HPDE6-E6E7 (cell line): ENCODE data around the gene BCL2L14.

Source experiments
- DNase-seq: peaks from one replicate; pipeline ENCODE4 v3.0.0; 2011; ENCODE audit warnings: missing footprints; ENCODE audit errors: extremely low spot score

The BCL2L14 gene, protein sequence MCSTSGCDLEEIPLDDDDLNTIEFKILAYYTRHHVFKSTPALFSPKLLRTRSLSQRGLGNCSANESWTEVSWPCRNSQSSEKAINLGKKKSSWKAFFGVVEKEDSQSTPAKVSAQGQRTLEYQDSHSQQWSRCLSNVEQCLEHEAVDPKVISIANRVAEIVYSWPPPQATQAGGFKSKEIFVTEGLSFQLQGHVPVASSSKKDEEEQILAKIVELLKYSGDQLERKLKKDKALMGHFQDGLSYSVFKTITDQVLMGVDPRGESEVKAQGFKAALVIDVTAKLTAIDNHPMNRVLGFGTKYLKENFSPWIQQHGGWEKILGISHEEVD

DNA sequence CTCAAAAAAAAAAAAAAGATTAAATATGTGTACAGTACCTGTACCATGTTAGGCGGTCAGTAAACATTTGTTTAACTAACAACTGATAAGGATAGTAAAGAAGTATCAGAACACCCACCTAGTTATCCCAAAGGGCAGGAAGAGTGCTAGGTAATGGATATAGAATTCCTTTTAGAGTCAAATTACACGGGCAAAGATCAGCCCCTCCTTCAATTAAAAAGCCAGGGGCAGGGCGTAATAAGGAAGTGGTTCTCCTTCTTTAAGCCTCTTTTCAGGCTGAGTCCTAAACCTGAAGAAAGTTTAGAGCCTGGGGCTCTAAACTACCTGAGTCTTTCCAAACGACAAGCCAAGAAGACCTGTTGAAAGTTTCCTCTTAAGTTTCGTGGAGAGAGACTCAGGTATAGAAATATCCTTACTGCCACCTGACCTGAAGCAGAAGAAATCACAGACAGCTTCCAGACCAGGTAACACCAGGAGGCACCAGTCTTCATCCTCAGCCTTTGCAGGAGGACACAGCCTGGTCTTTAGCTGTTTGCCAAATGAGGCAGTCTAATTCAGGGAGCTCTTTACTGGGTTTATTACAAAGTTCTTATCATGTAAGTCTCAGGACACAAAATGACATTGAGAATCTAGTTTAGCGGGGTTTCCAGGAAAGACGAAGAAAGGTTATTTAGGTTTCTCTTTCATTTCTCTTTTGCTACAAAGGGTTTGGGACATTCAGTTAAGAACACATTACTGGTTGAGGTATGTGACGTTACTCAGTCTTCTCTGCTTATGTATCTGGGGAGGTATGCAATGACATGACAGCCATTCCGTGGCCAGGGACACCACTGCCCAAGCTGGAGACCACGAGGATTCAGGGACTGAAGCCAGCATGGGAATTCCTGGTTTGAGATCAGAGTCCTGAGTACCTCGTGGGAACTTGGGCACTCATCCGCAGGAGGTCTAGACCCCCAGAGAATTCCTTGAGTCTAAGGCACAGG is at the start of gene BCL2L14:
Gene BCL2L14, plus strand, starts transcription at position 266 of the 983 bp plus-strand sequence. CDS start 8,367 bp downstream, outside the sequence.
- DNase-seq, result no peak

DNA sequence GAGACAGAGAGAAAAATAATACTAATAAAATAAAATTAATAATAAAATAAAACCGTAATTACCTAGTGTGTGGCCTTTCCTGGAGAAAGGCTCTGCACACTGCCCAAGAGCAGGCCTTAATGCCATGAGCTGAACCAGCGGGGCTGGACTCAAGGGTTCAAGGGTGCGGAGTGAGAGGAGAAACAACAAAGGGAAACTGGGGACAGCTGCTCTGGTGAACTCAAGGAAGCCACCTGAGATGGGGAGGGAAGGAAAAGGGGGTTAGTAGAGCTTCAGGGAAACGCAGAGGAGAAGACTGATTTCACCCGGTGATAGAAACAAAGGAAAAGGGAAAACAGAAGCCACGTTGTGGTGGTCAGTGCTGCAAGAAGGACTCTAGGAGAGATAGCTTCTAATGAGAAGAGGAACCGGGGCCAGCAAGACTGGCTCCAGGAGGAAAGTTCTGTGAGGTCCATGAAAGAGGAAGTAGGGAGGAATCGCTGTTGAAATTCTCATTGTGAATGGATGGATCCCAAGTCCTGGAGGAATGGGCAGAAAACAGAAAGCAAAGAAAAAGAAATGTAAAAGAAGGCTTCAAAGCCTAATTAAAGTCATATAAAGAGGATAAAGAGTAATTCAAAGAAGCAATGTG is 48.3 kb upstream of the BCL2L14 start:
- DNase-seq, result no peak

DNA sequence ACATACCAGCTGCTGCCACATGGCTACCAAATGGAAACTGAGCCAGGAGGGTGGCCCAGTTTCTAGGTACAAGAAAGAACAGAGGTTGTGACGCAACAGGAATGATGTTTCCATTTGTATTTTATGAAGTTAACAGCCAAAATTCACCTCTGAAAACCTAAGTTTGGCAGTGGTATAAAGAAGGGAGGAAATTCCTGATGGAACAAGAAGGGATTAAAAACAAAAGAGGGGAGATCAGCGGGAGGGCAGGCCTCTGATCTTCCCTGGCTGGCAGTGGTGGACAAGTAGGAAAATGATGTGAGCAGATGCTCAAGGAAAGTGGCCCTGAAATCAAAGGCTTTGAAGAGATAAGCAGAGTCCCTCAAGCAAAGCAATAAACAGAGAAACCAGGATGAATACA is 47.3 kb upstream of the BCL2L14 start:
- DNase-seq, result no peak

DNA sequence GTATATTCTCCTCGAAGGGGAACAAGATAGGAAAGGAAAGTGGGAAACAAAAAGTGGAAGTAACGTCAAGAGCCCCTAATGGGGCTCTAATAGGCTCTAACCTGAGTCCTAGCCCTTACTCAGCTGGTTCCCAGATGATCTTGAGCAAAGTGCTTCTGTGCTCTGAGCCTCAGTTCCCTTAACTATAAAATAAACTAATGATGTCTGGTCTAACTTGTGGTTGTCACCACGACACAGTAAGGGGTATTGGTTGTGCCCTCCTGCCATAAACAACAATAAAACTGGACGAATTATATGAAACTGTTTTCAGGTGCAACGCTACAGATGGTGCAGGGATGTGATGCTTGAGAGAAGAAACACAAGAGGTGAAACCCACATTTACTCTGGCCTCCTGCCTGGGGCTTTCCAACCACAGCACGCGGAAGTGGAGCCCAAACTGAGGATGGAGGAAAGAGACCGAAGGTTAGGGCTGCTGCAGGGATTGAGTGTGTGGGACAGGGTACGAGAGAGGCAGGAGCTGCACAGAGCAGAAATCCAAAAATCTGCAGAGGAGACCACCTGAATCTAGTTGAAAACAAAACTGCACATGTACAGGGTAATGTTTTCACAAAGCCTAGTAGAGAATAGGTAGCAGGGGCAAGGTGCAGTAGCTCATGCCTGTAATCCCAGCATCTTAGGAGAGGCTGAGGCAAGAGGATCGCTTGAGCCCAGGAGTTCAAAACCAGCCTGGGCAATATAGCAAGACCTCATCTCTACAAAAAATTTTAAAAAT is 45.6 kb upstream of the BCL2L14 start:
- DNase-seq, result no peak

DNA sequence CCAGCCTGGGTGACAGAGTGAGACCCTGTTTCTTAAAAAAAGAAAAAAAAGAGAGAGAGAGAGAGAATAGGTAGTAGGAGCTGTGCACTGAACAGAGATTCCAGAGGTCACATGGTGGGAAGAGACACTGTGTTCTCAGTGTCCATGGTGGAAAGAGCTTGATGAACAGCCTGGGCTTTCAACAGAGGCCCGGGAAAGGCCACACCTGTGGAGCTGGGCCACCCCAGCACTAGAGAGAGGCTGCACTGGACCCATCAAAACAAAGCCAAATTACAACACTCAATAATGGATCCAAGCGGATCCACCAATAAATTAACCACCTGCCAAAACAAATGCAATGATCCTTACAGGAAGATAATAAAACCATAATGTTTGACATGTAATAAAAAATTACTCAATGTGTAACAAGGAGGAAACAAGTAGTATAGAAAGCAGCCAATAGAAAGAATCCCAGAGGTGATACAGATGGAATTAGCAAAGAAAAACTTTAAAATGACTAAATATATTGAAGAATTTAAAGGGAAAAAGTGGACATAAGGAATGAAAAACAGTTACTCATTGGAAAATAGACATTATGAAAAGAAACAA is 44.8 kb upstream of the BCL2L14 start:
- DNase-seq, result no peak

DNA sequence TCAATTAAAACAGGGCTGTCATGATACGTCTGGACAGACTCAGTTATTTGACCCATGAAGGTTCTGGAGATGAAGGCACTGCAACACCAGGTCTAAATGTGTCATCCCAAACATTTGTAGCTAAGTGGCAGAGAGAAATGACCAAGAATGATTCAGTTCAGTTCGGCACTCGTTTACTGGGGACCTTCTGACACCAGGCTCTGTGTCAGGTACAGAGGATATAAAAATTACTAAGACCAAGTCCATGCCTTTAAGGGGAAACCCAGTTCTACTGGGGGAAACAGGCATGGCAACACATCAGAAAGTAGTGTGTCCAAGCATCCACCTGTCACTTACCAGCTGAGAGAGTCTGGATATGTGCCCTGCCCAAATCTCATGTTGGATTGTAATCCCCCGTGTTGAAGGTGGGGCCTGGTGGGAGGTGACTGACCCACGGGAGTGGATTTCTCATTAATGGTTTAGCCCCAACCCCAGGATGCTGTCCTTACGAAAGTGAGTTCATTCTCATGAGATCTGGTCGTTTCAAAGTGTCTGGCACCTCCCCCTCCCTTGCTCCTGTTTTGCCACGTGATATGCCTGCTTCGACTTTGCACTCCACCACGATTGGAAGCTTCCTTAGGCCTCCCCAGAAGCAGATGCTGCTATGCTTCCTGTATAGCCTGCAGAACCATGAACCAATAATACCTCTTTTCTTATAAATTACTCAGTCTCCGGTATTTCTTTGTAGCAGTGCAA is 41.9 kb upstream of the BCL2L14 start:
- no peak for DNase-seq

DNA sequence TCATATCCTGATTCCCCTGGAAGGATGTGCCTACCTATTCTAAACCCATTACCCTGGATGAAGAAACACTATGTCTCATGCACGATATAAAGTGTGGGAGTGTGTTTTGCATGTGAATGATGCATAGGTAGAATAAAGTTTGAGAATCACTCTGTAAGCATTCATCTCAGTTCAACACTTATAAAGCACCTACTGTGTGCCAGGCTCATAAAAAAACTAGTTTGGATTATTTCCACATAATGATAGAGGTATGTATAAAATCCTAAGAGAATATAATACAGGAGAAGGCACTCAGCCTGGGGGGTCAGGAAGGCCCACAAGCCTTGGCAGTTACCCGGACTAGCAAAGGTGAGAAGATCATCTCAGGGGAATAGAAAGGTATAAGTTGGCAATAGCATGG is 41.1 kb upstream of the BCL2L14 start:
- DNase-seq, result no peak

DNA sequence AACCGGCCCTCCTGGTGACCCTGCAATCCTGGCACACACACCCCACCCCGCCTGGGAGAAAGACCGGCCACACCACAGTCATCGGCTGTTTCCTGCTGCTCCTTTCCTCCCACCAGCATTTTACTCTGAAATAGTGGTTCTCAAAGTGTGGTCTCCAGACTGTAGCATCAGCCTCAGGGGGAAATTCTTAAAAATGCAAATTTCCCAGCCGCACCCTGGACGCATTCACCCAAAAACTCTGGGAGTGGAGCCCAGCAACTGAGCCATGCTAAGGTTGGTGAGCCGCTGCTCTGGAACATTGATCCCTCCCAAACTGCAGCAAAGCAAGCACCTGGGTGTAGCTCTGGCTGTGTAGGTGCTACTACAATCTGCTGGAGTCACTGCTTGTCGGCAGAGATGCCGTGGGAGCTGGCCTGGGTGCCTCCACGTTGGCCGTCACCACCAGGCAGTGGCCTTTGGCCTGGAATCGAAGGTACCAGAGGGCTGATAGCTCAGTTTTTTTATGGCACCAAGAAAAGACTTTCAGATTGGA is 38.4 kb upstream of the BCL2L14 start:
- no peak for DNase-seq

DNA sequence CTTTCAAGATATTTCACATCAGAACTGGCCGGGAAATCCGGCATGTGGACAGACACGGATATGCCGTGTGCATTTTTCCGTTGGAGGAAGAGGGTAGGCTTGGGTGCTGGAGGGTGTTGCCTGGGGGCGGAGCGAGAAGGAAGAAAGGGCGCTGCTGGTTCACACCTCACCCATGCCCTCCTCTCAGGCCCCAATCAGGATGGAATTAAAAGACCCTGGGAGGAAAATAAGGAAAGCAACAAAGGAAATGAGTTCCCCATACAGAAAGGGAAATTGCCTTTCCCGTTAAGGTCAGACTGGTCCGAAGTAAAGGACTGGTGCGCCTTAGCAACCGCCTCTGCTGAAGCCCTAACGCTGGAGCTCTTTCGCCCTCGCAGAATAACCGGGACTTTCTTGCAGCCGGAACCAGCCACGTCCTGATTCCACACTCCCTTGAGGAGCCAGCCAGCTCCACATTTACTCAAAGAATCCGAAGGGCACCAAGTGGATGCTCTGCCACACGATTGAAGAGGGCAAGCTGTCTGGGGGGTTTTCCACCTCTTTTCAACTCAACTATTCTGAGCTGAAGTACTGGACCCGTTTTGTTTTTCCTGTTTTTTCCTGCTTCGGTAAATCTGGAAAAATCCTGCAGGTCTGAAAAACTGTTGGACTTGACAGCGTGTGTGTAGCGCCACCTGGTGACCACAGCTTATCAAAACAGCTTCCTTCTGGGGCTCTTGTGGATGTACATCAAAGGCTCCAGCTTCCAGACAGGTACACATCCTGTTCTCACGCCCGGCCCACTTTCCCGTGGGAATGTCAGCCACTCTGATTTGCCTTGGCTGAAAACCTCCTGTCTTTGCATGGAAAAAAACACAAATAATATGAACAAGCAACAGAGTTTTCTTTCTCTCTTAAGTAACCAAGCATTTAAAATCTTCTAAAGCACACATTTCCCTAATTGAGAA is 37.6 kb upstream of the BCL2L14 start:
- DNase-seq, result peak; percentile 64

DNA sequence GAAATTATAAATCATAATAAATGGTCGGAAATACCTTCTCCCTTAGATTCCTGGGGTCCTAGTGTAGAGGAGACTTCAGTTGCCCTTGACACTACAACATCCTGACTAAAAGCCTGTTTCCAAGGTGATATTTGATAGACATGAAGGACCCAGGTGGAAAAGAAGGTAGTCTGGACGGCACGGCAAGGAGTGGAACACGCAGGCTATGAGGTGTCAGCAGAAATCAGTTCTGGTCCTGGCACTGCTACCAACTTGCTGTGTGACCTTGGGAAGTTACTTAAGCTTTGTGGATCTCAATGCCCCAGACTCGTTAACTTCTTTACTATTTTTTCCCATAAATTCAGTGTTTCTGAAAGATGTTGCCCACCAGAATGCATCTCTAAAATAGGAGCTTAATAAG is 36.9 kb upstream of the BCL2L14 start:
- no peak for DNase-seq

DNA sequence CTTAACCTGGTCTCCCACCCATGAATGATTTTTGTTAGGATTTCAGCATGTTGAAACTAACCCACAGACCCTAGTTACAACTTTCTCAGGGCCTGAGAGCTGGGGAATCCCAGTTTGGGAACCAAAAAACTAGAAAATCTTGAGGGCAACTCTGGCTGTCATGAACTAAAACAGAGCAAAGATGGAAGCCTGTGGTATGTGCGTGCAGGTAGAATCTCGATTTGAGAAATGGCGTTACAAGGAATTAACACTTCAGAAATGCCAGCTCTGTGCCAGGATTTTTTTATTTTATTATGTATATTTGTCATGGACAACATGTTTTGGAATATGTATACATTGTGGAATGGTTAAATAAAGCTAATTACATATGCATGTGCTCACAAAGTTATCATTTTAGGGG is 36.4 kb upstream of the BCL2L14 start:
- DNase-seq, result no peak

DNA sequence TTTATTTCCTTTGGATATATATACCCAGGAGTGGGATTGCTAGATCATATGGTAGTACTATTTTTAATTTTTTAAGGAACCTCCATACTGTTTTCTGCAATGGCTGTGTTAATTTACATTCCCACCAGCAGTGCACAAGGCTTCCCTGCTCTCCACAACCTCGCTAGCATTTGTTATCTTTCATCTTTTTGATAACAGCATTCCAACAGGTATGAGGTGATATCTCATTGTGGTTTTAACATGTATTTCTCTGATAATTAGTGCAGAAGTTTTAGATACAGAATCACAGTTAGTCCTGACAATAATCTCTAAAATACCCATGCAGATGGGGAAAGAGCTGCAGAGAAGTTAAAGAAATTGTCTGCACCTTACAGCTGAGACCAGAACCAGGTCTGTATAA is 35.5 kb upstream of the BCL2L14 start:
- DNase-seq, result no peak

DNA sequence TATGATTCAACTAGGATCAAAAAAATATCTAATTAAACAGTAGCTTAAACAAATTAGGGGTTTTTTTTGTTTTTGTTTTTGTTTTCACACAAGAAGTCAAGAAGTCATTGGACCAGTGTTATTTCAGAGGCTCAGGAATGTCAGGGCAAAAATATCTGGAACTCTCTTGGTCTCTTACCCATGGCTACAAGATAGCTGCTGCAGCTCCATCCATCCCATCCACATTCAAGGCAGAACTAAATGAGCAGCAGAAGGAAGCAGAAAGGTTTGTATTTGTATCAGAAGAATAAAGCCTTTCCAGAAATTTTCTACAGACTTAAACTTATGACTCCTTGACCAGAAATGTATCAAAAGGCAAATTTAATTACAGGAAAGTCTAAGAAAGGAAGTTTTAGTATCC is 33.8 kb upstream of the BCL2L14 start:
- DNase-seq, result no peak

DNA sequence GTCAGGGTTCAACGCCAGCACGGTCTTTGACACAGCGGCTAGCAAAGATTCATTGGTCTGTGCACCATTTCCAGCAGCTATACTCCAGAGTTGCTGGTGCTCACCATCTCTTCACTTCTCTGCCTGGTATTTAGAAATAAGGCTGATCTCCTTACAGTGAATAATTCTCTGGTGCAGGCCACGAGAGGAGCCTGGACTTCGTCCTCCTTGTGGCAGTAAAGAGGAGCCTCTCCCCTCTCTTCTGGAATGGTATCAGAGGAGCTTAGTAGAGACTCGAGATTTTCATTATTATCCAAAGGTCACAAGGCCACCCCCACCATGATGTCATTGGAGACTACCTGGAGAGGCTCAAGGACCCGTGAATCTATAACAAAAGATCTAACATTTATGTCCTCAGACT is 30.8 kb upstream of the BCL2L14 start:
- no peak for DNase-seq

DNA sequence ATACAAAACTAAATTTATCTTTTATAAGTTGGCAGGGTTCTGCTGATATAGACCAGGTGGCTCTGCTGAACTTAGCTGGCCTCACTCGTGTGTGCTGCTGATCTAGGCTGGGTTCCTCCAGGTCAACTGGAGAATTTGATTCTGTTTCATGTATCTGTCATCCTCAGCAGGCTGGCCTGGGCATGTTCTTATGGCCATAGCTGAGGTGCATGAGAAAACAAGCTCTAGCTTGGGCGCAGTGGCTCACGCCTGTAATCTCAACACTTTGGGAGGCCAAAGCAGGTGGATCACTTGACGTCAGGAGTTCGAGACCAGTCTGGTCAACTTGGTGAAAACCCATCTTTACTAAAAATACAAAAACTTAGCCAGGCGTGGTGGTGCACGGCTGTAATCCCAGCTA is 24.3 kb upstream of the BCL2L14 start:
- no peak for DNase-seq

DNA sequence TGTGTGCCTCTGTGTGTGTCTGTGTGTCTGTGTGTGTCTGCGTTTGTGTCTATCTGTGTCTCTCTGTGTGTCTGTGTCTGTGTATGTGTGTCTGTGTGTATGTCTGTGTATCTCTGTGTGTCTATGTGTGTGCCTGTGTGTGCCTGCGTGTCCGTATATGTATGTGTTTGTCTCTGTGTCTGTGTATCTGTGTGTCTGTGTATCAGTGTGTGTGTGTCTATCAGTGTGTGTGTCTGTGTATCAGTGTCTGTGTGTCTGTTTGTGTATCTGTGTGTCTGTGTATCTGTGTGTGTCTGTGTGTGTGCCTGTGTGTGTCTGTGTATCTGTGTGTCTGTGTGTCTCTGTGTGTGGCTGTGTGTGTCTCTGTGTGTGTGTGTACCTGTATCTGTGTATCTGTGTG is 23.1 kb upstream of the BCL2L14 start:
- DNase-seq, result no peak

DNA sequence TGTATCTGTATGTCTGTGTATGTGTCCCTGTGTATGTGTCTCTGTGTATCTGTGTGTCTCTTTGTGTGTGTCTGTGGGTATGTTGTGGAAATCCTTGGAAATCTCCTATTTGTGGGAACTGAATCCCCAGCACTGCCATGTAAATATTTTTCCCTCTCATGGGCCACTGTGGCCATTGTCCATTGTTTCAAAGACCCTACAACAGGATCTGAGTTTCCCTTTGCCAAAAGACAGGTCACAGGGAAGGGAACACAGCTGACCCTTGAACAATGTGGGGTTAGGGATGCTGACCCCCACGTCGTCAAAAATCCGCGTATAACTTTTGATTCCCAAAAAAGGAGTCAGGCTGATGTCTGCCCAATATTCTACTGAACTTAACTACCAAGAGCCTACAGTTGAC is 22.5 kb upstream of the BCL2L14 start:
- DNase-seq, result no peak

DNA sequence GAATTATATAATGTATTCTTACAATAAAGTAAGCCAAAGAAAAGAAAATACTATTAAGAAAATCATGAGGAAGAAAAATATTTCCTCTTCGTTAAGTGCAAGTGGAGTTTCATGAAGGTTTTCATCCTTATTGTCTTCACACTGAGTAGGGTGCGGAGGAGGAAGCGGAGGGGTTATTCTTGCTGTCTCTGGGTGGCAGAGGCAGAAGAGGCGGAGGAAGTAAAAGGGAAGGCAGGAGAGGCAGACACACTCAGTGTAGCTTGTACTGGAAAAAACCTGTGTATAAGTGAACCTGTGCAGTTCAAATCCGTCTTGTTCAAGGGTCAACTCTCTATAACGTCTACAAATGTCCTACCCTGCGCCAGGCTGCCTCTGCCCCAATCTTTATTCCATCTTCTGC is 22.0 kb upstream of the BCL2L14 start:
- no peak for DNase-seq

DNA sequence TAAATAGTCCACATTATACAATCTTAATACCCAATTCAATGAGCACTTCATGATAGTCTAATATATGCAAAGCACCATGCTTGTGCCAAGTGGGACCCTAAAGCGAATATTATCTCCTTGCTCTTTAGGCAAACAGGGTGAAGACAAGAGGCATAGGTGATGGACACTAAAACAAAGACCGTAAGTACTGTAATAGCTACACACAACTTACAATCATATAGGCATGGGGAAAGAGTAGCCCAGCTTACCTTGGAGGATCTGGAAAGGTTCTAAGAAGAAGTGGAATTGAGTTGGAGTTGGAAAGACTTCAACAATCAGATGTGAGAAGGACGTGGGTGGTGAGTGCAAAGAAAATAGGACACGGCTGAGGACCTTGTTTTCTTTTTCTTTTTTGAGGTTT is 19.1 kb upstream of the BCL2L14 start:
- DNase-seq, result no peak
